A549 (cell line): ENCODE results near the gene SNRPD1.

ENCODE experiments used
- CTCF ChIP-seq: fragments of >200 bp; sonication (Bioruptor Twin); formaldehyde crosslinking; IDR thresholded peaks from 3 replicates; pipeline ENCODE4 v1.5.1; 2016
- E2F6 ChIP-seq: IDR thresholded peaks from 2 replicates; pipeline ENCODE4 v1.6.1; 2012; ENCODE audit warnings: low read depth, borderline replicate concordance
- HDAC2 ChIP-seq: fragments of 200-600 bp; sonication (generic); IDR thresholded peaks from 2 replicates; pipeline ENCODE4 v1.6.1; 2016
- JUN ChIP-seq, 2 experiments: fragments of >200 bp; sonication (Bioruptor Twin); formaldehyde crosslinking; IDR thresholded peaks; 2 replicates in 1 of 2; 3 replicates in 1 of 2; pipeline ENCODE4 v1.6.1; 2016 to 2017
- MAFK ChIP-seq: fragments of 450-650 bp; IDR thresholded peaks from 2 replicates; pipeline ENCODE4 v1.6.1; 2014; ENCODE audit not compliant: partially characterized antibody
- MAX ChIP-seq: IDR thresholded peaks from 2 replicates; pipeline ENCODE4 v1.6.1; 2012
- NR3C1 ChIP-seq: fragments of >200 bp; sonication (Bioruptor Twin); formaldehyde crosslinking; IDR thresholded peaks from 3 replicates; pipeline ENCODE4 v1.6.1; 2017
- PHF8 ChIP-seq: fragments of 200-600 bp; sonication (generic); IDR thresholded peaks from 2 replicates; pipeline ENCODE4 v1.6.1; 2016; ENCODE audit warnings: low read depth, mild to moderate bottlenecking, antibody characterized with exemption, moderate library complexity, borderline replicate concordance
- POLR2A ChIP-seq: IDR thresholded peaks from 2 replicates; pipeline ENCODE4 v1.6.1; 2012; ENCODE audit warnings: mild to moderate bottlenecking, low read length
- RAD21 ChIP-seq, 2 experiments: fragments of >200 bp in 1 of 2; sonication (Bioruptor Twin) in 1 of 2; formaldehyde crosslinking in 1 of 2; IDR thresholded peaks in 1 of 2; conservative IDR thresholded peaks in 1 of 2; 2 replicates in 1 of 2; 3 replicates in 1 of 2; pipeline ENCODE4 v1.6.1; 2012 to 2018; ENCODE audit warnings: inconsistent platforms in 1 of 2
- RFX5 ChIP-seq: fragments of 450-650 bp; IDR thresholded peaks from 2 replicates; pipeline ENCODE4 v1.7.1; 2014; ENCODE audit warnings: antibody characterized with exemption, mild to moderate bottlenecking, moderate library complexity
- USF2 ChIP-seq: fragments of 450-650 bp; IDR thresholded peaks from 2 replicates; pipeline ENCODE4 v1.6.1; 2014; ENCODE audit warnings: antibody characterized with exemption
- ZSCAN20 ChIP-seq: fragments of 250-450 bp; sonication (Bioruptor Pico); IDR thresholded peaks from 2 replicates; pipeline ENCODE4 v1.8.0; 2022; ENCODE audit warnings: mild to moderate bottlenecking, moderate library complexity

- TF ChIP-seq POLR2A (no peak), E2F6 (no peak), CTCF (no peak), MAX (no peak), PHF8 (no peak), JUN (IDR thresholded peaks at IDR 0.05) (no peak), RFX5 (no peak), NR3C1 (no peak), MAFK (no peak), ZSCAN20 (CRISPR knock-in tag) (no peak), USF2 (no peak), RAD21 (conservative IDR thresholded peaks at IDR 0.05 in 1 of 2, IDR thresholded peaks at IDR 0.05 in 1 of 2) (no peak), HDAC2 (no peak)
Observed at GRCh38 chr18:21629089-21629832, 17.1 kb downstream of the SNRPD1 start.
